ENCODE results near the gene SDK1.

SDK1 gene

GRCh38 chr7:4030346-4030950 lies 729.4 kb downstream of the SDK1 start:
- no peak for DNase-seq

GRCh38 chr7:4033996-4034395 lies 732.9 kb downstream of the SDK1 start:
- DNase-seq: no peak

- no peak for DNase-seq
Observed at GRCh38 chr7:4037308-4037707, 736.3 kb downstream of the SDK1 start.

GRCh38 chr7:4037877-4038276 lies 736.8 kb downstream of the SDK1 start:
- no peak for DNase-seq

- DNase-seq: no peak
Observed at GRCh38 chr7:4040109-4040928, 739.3 kb downstream of the SDK1 start.

- no peak for DNase-seq
Observed at GRCh38 chr7:4042402-4043045, 741.5 kb downstream of the SDK1 start.

GRCh38 chr7:4043988-4044387 lies 742.9 kb downstream of the SDK1 start:
- DNase-seq: no peak

GRCh38 chr7:4045450-4045849 lies 744.4 kb downstream of the SDK1 start:
- DNase-seq: no peak

GRCh38 chr7:4045975-4046374 lies 744.9 kb downstream of the SDK1 start:
- DNase-seq: no peak

- DNase-seq: no peak
Observed at GRCh38 chr7:4048336-4048735, 747.3 kb downstream of the SDK1 start.

- no peak for DNase-seq
Observed at GRCh38 chr7:4049202-4049601, 748.1 kb downstream of the SDK1 start.

GRCh38 chr7:4050126-4050660 lies 749.1 kb downstream of the SDK1 start:
- DNase-seq: no peak

GRCh38 chr7:4051696-4052095 lies 750.6 kb downstream of the SDK1 start:
- DNase-seq: no peak

GRCh38 chr7:4052130-4052529 lies 751.1 kb downstream of the SDK1 start:
- DNase-seq: no peak

GRCh38 chr7:4054158-4054557 lies 753.1 kb downstream of the SDK1 start:
- no peak for DNase-seq

GRCh38 chr7:4056552-4057288 lies 755.7 kb downstream of the SDK1 start:
- no peak for DNase-seq

GRCh38 chr7:4057289-4057616 lies 756.2 kb downstream of the SDK1 start:
- no peak for DNase-seq

GRCh38 chr7:4058158-4058557 lies 757.1 kb downstream of the SDK1 start:
- no peak for DNase-seq

GRCh38 chr7:4065190-4065589 lies 764.1 kb downstream of the SDK1 start:
- DNase-seq: no peak

GRCh38 chr7:4066206-4066605 lies 765.2 kb downstream of the SDK1 start:
- no peak for DNase-seq

GRCh38 chr7:4066626-4067475 lies 765.8 kb downstream of the SDK1 start:
- no peak for DNase-seq

- DNase-seq: no peak
Observed at GRCh38 chr7:4067476-4067760, 766.4 kb downstream of the SDK1 start.

- no peak for DNase-seq
Observed at GRCh38 chr7:4067874-4068273, 766.8 kb downstream of the SDK1 start.

All from 8988T (cell line).